ENCODE results near the gene TMEM119. TPM values are rescaled to one million over a fixed set of nuclear protein-coding genes. Genes with fewer than 3 reads are reported as not detected.

Gene TMEM119
- total and polyA plus RNA-seq, 2 of the 4 experiments (the other 2 are of a cell fraction) = 8.1 to 9.2 TPM

DNA sequence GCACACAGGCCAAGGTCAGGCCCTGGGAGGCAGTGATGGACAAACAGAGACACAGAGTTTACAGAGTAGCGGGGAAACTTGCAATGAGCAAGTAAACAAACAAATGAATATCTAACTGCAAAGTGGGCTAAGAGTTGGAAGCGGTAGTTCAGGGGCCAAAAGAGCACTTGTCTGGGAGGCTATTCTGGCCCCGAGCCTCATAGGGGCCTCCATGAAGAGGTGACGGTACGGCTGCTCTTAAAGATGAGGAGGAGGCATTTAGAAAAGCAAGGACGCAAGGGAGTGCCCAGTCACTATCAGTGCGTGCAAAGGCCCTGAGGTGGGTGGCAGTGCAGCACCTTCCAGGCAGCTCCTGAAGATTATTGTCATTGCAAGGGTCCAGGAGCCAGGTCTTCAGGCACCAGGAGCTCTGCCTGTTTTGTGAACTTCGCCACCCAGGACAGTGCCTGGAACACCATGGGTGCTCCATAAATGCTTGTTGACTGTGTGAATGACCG is 4.4 kb upstream of the TMEM119 start:
- CTCF ChIA-PET = interaction anchor here (0.5 kb wide), 1 partner anchor 28 kb away, joined by 3 read pairs; no protein-coding TSS in a partner anchor

More for the DNA sequence above, 4.4 kb upstream of the TMEM119 start:
- TF ChIP-seq CEBPB (IDR thresholded peaks at IDR 0.05; ENCODE audit: low read depth, low read length) (no peak), MAZ (IDR thresholded peaks at IDR 0.05; ENCODE audit: borderline replicate concordance, low read depth, low read length) (no peak), BHLHE40 (IDR thresholded peaks at IDR 0.05; ENCODE audit: low read depth, low read length) (no peak), FOS (IDR thresholded peaks at IDR 0.05; ENCODE audit: low read depth, low read length) (no peak), RAD21 (IDR thresholded peaks at IDR 0.05; ENCODE audit: low read length) (no peak), SMC3 (IDR thresholded peaks at IDR 0.05; ENCODE audit: low read depth, low read length) (no peak), MAFK (IDR thresholded peaks at IDR 0.05; ENCODE audit: low read depth, low read length) (no peak), NFE2L2 (IDR thresholded peaks at IDR 0.05; ENCODE audit: low read depth, low read length) (no peak), POLR2A (IDR thresholded peaks at IDR 0.05; ENCODE audit: low read depth, low read length) (no peak), RCOR1 (IDR thresholded peaks at IDR 0.05; ENCODE audit: insufficient replicate concordance, low read length) (no peak), RFX5 (IDR thresholded peaks at IDR 0.05; ENCODE audit: low read depth, low read length) (no peak), CHD1 (IDR thresholded peaks at IDR 0.05; ENCODE audit: low read depth, low read length) (no peak)
- TF ChIP-seq, protein P1, sequence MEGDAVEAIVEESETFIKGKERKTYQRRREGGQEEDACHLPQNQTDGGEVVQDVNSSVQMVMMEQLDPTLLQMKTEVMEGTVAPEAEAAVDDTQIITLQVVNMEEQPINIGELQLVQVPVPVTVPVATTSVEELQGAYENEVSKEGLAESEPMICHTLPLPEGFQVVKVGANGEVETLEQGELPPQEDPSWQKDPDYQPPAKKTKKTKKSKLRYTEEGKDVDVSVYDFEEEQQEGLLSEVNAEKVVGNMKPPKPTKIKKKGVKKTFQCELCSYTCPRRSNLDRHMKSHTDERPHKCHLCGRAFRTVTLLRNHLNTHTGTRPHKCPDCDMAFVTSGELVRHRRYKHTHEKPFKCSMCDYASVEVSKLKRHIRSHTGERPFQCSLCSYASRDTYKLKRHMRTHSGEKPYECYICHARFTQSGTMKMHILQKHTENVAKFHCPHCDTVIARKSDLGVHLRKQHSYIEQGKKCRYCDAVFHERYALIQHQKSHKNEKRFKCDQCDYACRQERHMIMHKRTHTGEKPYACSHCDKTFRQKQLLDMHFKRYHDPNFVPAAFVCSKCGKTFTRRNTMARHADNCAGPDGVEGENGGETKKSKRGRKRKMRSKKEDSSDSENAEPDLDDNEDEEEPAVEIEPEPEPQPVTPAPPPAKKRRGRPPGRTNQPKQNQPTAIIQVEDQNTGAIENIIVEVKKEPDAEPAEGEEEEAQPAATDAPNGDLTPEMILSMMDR (conservative IDR thresholded peaks at IDR 0.05; ENCODE audit: low read depth, low read length) = no peak
- TF ChIP-seq, protein P2, sequence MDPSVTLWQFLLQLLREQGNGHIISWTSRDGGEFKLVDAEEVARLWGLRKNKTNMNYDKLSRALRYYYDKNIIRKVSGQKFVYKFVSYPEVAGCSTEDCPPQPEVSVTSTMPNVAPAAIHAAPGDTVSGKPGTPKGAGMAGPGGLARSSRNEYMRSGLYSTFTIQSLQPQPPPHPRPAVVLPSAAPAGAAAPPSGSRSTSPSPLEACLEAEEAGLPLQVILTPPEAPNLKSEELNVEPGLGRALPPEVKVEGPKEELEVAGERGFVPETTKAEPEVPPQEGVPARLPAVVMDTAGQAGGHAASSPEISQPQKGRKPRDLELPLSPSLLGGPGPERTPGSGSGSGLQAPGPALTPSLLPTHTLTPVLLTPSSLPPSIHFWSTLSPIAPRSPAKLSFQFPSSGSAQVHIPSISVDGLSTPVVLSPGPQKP (IDR thresholded peaks at IDR 0.05; ENCODE audit: borderline replicate concordance, low read depth, low read length) = no peak
- TF ChIP-seq, protein P3, sequence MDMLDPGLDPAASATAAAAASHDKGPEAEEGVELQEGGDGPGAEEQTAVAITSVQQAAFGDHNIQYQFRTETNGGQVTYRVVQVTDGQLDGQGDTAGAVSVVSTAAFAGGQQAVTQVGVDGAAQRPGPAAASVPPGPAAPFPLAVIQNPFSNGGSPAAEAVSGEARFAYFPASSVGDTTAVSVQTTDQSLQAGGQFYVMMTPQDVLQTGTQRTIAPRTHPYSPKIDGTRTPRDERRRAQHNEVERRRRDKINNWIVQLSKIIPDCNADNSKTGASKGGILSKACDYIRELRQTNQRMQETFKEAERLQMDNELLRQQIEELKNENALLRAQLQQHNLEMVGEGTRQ (IDR thresholded peaks at IDR 0.05; ENCODE audit: low read depth, low read length) = no peak
- Histone ChIP-seq H4K20me1 (ENCODE audit: insufficient read depth, low read length) (no peaks in the 10 kb centered on the region), H2BK20ac (ENCODE audit: low read depth, low read length) (no peak overlapping the region), H4K91ac (ENCODE audit: insufficient read depth, low read depth, low read length) (no peak overlapping the region), H3K18ac (ENCODE audit: low read depth, low read length) (no peak overlapping the region), H3K27ac (ENCODE audit: insufficient read depth, low read length) (no peak overlapping the region), H3K4me3 (ENCODE audit: insufficient read depth, low read depth, low read length) (no peak overlapping the region), H3K27me3 (ENCODE audit: control insufficient read depth, insufficient read depth, low read length) (no peaks in the 10 kb centered on the region), H2AFZ (replicated peaks; ENCODE audit: low read length, poor library complexity) (no peak overlapping the region), H4K8ac (ENCODE audit: low read depth in 2 of 2, low read length in 2 of 2) (no peak overlapping the region), H2BK5ac (ENCODE audit: low read depth, low read length, poor library complexity, severe bottlenecking) (no peak overlapping the region), H3K9me3 (ENCODE audit: control insufficient read depth, insufficient read depth, low read length) (no peaks in the 10 kb centered on the region), H2BK15ac (ENCODE audit: low read depth, low read length) (no peak overlapping the region), H4K5ac (ENCODE audit: low read depth, low read length) (no peak overlapping the region), H3K23ac (ENCODE audit: low read depth, low read length) (no peak overlapping the region), H3K4me1 (ENCODE audit: control insufficient read depth, insufficient read depth, low read length) (peaks cover 5% of the 10 kb centered on the region; the same call in 1 of the 2 replicates), H2AK9ac (replicated peaks; ENCODE audit: low read depth, low read length, poor library complexity) (no peak overlapping the region), H3K4ac (ENCODE audit: low read depth, low read length) (no peak overlapping the region), H2BK120ac (ENCODE audit: low read depth, low read length) (no peak overlapping the region), H2AK5ac (ENCODE audit: low read depth, low read length) (no peak overlapping the region), H3K9me1 (ENCODE audit: insufficient read depth, low read length) (no peaks in the 10 kb centered on the region), H3K36me3 (ENCODE audit: control insufficient read depth, insufficient read depth, low read length) (no peaks in the 10 kb centered on the region), H3K56ac (ENCODE audit: extremely low read depth, insufficient read depth, low read length) (no peak overlapping the region), H3K9ac (ENCODE audit: low read depth, low read length) (no peak overlapping the region), H3K4me2 (ENCODE audit: low read depth, low read length) (no peak overlapping the region), H3K14ac (replicated peaks; ENCODE audit: low read depth, low read length) (no peak overlapping the region), H3K79me1 (ENCODE audit: low read depth in 1 of 2, low read length in 2 of 2) (no peaks in the 10 kb centered on the region)
- no TSS peak for BruUV-seq (replicated peaks)
- DNase-seq = no peak
- no peak for ATAC-seq (ENCODE audit: low read depth)
- intact Hi-C loops (cut with micrococcal nuclease) = no loop called here
- dilution Hi-C loops (cut with HindIII; ENCODE audit: low sequenced_read_pairs, unreplicated experiment) = no loop called here
- POLR2A ChIA-PET (ENCODE audit: unreplicated experiment) = no interaction called here
- WGBS, 2 experiments (ENCODE audit: extremely low coverage in 2 of 2, insufficient read length in 1 of 2) = 90% methylated on average over 2 of the region's 9 CpGs; no CpG with 5 or more reads in 1 of the 2 experiments
- in situ Hi-C loops (cut with MboI; ENCODE audit: low sequenced_read_pairs) = no loop called here

Data from IMR-90 (cell line).